Adipose tissue (tissue), 3 donors: Measurements from ENCODE around the gene SYT15. TPM values are rescaled to one million over a fixed set of nuclear protein-coding genes. Genes with fewer than 3 reads are reported as not detected.

ENCODE experiments used
- H3K27ac ChIP-seq: one replicate; pipeline ENCODE4 v1.5.1; 2013; ENCODE audit warnings: low read depth, low read length
- WGBS, 3 donors: extraction: QIAGEN DNeasy Blood & Tissue Kit; methylation state at CpG; one replicate each; pipeline ENCODE4 v1.1.7; 2013; 5-methylcytosine and 5-hydroxymethylcytosine counted together
- polyA plus RNA-seq, 3 donors: library from polyadenylated mRNA; stranded (reverse); fragments of 200-250 nt; gene quantifications; one replicate each; pipeline ENCODE4 v1.2.3, GENCODE V29; 2013
- donor health status: healthy with polysubstance abuse.
- donor health status: Bipolar disorder and iron deficiency.
- donor health status: healthy.

SYT15 gene
- polyA plus RNA-seq, 3 donors, result 1.7 to 3.3 (median 1.7) TPM

DNA sequence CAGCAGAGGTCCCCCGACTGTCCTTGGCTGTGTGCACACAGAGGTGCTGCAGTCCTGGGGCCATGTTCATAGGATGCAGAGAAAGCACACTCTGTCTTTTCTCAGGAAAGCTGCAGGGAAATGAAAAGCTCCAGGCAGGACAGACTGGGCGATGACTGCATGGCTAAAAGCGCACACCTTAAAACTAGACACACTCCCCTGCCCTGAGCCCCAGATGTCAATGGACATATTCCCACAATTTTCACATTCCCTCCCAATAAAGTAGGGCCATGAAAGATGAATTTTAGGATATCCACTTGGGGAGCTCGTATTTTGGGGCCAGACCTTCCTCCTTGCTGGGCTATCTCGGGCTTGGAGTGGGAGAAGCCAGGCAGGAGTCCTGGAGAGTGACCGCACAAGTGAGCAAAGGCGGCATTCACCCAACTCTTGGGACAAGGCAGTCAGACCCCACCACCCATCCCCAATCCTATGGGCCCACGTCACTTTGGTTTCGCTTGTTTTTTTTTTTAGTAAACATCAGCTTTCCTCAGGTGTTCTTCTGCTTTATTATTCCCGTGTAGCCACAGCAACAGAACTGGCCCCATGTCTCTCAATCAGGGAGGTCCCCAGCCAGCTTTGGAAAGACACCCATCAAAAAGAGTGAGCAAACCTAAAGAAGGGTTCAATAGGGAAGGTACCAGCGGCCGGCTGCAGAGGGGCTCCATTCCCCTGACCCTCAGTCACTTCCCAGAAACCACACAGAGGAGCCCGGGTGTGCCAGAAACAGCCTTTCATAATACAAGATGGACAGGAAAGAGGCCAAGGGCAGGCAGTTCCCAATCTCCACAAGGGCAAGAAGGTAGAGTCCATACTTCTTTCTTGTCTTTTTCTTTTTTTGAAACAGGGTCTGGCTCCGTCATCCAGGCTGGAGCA is 35.2 kb upstream of the SYT15 start:
- H3K27ac ChIP-seq, result no peak overlapping the region
- WGBS, 3 donors, result 83 to 90% (median 89%) methylated on average over 14 of the region's 14 CpGs

DNA sequence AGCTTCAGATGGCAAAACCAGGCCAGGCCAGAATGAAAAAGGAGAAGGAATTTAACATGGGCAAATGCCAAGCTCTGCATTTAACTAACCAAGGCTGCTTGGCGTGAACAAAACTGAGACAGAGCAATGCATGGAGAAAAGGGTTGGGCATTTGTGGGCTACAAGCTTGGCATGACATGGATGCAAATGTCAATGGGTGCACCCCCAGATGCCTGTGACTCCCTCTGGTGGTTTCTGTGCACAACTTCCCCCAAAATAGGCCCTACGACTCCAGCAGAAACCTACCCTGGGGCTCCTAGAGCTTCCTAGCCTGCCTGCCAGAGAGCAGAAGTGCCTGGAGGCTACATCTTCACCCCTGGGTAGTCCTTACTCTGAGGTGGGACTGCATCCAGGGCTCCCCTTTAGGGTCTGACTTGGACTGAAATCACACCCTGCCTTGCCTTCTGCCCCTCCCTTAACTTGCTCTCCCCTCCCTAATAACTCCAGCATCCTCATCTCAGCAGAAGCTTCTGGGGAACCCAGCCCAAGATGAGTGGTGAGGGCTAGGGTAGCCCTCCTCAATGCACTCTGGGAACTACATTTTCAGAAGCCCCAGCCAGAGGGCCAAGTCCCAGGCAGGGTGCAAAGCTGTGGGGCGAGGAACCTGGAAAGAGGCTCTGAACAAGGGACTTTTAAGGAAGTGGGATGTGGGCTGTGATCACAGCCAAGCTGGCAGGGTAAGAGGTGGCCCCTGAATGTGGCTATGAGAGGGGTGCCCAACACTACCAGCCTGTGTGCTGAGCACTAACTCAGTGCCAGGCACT is 33.7 kb upstream of the SYT15 start:
- no peak overlapping the region for H3K27ac ChIP-seq
- WGBS, 3 donors, result 67 to 70% (median 70%) methylated on average over 3 of the region's 3 CpGs

DNA sequence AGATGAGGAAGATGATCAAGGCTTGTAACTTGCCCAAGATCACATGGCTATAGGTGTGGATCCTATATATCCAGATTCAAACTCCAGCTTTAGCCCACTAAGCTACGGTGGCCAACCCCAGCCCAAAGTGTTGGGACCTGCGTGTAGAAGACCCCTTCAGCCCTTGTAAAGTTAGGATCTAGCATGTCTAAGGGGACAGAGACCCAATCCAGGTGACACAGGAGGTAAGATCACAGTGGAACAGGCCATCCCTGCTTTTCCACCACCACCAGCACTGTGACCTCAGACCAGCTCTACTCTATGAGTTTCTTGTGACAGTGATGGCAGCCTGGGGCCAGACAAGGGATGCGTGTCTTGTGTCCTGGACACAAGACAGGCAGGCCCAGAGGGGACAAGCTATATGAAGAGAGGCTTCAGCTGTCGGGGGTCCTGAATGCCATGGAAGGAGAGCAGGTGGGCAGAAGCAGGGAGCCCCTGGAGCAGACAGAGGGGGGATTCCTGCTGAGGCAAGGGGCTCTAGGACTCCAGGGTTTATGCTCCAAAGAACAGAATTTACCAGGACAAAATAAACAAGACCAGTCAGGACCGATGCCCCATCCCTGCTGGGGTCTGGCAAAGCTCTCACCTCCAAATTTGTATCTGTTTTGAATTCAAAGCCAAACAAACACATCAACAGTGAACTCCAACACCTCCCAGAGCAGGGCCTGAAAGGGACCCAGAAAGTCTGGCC is 32.9 kb upstream of the SYT15 start:
- no peak overlapping the region for H3K27ac ChIP-seq
- WGBS, 3 donors, result 81 to 86% (median 82%) methylated on average over 5 of the region's 5 CpGs

DNA sequence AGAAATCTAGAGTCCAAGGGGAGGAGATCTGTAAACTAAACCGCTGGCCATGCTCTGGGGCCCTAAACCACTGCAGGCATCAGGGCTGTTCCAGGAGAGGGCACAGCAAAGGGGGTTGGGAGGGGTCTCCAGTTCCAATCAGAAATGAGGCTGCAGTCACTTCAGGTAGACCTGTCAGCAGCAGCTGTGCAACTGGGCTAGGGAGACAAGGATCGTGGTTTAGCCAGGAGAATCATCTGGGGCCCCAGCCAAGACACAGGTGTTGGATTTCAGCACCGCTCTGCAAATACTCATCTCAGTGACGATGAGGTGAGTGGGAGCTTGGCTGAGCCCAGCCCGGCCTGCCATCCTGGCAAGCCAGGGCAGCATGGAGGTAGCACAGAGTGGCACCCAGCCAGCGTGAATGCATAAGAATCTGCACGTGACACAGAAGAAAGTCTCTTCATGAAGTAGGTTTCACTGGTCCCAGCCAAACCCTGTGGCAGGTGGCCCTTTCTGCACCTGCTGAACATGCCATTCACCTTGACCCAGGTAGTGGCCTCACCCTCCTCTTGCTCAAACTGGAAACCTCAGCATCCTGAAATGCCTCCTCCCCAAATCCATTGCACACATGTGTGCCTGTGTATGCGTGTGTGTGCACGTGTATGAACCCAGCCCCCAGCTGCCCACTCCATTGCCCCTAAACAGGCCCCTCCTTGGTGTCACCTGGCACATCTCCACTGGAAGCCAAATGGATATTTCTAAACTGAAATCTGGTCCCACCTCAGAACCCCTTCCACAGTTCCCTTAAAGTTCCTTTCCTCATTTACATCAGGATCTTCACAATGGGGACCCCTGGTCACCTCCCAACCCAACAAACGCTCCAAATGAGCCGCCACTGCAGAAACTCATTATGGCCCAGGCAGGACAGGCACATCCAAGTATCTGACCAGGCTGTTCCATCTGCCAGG is 32.1 kb upstream of the SYT15 start:
- no peak overlapping the region for H3K27ac ChIP-seq
- 70 to 83% (median 82%) methylated on average over 11 of the region's 11 CpGs for WGBS, 3 donors

DNA sequence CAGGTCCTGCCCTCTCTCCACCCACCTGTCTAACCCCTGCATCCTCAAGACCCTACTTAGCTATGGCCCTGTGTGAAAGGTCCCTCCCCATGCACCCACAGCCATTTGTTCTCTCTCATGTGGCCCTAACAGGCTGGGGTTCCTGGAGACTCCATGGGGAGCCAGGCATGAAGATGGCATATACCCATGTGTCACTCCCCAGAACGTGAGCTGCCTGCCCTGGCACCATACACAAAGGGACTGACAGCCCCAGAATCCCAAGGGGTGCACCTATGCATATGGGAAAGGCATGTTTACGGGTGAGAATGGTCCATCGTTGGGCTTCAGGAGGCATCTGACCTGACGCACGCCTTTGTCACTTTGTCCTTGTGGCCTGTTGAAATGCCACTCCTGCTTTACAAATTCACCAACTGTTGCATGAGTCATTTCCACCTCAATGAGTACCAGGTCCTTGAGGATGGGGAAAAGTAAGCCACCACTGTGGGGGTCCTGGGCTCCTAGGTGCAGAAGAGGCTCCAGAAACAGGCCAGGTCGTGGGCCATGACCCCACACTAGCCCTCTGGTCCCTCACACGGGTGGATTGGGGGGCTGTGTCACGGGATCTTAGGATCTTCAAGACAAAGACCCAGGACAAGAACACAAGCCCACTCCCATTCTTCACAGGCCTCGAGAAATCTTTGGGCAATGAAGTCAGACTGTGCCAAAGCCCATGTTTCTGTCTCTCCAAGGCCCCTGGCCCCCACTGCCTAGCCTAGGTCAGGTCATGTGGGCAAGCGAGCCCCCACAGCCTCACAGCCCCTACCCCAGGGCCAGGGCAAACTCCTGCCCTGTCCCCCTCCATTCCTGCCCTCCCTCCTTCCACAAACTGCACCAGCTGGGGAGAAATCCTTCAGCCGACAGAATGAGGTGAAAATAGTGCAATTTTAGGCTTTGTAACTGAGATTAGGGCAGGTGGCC is 31.1 kb upstream of the SYT15 start:
- no peak overlapping the region for H3K27ac ChIP-seq

DNA sequence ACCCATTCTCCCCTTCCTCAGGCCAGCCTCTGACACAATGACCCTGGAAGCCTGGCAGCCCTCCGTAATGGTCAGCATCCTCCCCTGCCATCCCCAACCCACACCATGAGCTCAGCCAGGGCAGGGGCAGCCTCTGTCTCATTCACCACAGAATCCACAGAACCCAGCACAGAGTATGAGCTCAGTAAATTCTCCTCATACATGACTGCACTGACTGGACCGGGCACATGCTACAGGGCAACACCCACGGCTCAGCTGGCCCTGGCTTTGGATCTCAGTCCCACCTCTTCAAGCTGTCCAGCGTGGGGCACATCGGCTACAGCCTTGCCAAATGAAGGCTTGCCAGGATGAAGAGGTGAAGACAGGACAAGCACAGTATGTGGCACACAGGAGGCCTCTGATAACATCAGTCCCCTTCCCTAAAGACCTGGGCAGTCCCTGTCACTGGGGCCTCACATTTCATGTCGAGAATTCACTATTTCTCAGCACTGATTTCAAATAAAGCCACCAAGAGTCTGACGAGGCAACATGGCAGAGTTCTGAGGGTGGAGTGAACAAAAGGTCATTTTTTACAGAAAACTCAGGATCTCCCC is 30.3 kb upstream of the SYT15 start:
- H3K27ac ChIP-seq, result no peak overlapping the region
- WGBS, 3 donors, result 73 to 86% (median 78%) methylated on average over 7 of the region's 7 CpGs

More for the DNA sequence above, 31.1 kb upstream of the SYT15 start:
- WGBS, 3 donors, result 74 to 76% (median 76%) methylated on average over 11 of the region's 11 CpGs

DNA sequence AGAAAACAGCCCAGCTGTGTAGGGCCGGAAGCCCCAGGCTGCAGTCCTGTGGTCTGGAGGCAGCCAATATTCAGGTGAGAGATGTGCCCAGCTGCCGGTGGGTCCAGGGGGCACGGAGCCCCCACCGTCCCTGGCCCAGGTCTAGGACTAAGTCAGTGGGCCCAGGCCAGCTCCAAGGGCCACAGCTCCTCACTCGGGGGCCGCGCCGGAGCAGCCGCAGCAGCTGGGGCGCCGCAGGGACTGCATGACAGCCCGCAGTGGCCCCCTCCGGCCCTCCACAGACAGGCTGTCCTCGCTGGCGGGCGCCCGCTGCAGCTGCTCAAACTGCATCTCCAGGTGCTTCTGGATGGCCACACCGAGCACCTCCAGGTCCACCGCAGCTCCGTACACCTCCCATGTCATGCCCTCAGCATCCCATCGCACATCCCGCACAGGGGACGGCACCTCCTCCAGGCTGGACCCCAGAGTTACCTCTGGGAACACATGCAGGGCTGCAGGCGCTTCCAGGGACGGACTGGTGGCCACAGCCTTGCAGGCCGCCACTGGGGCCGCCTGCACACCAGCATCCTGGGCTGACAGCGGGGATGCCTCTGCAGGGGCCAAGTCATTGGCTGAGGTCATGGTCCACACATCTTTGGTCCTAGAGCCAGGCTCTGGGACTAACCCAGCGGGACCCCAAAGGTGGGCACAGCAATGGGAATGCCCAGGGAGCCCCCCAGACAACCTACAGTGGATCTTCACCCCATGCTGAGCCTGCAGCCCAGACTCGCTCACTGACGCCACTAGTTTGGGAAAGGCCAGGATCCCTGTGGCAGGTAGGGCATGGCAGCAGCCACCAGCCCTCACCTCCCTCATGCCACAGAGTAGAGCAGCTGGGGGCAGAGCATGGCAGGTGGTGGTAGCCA is 29.5 kb upstream of the SYT15 start:
- H3K27ac ChIP-seq, result no peak overlapping the region
- 88 to 89% (median 88%) methylated on average over 31 of the region's 31 CpGs for WGBS, 3 donors

DNA sequence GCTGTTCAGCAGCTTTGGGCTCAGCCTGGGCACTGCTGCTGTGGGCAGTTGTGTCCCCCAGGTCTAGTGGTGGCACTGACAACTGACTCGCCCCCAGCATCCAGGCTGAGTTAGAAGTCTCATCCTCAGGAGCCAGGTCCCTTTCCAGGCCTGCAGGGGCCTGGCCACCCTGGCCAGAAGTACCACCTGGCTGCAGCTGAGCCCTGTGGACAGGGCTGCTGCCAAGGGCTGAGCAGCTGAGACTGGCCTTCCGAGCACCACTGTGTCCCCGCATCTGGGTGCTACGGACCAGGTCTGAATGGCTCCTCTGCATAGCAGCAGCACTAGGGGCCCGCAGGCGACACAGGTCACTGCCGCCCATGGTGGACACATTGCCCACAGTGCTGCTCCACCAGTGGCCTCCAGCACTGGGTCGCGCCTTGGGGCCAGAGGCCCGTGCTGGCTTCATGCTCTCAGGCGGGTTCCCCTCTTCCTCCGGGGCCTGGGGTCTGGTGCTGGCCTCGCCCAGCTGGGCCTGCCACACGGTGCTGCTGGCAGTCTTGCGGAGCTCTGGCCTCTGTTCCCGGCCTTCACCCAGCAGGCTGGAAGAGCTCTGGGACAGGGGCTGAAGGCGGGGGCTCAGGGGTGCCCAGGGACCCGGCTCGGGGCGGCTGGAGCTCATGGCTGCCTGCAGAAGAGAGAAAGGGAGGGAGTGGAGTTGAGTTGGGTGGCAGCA is 28.7 kb upstream of the SYT15 start:
- H3K27ac ChIP-seq, result no peak overlapping the region
- WGBS, 3 donors, result 87 to 90% (median 90%) methylated on average over 20 of the region's 20 CpGs

DNA sequence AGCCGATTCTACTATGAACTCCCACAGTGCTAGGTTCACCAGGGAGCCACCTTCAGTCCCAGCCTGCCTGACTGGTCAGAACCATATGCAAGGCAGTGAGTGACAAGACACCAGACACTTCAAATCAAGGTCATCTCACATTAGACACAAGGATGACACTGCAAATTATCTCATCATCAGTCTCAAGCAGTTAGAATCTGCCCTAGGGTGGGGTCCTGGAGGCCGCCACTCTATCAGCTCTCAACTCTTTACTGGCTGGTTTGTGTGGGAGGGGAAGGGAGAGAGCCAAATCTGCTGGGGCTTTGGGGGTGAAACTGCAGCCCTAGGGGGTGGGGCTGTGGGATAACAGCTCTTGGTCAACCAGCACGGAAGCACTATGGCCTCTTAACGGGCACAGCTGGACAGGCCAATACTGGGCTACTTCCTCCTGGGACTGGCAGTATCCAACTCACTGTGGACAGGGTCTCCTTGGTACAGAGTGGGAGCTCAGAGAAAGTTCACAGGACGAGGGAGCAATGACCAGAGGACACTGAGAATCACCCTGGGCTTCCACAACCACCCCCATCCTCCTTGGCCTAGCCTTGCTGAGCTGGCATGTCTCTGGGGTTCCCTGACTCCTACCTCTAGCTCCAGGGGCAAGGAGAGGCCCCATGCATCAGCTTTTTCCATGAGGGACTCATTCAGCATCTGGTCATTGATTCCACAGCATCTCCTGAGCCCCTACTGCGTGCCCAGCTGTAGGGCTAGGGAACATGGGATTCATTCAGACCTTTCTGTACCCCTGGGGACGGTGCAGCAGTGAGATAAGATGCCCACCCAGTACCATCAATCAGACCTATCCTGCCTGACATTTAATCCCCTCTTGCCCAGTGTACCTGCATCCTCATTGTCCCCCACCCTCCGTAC is 27.9 kb upstream of the SYT15 start:
- WGBS, 3 donors, result 76 to 83% (median 76%) methylated on average over 8 of the region's 8 CpGs
- H3K27ac ChIP-seq, result no peak overlapping the region

DNA sequence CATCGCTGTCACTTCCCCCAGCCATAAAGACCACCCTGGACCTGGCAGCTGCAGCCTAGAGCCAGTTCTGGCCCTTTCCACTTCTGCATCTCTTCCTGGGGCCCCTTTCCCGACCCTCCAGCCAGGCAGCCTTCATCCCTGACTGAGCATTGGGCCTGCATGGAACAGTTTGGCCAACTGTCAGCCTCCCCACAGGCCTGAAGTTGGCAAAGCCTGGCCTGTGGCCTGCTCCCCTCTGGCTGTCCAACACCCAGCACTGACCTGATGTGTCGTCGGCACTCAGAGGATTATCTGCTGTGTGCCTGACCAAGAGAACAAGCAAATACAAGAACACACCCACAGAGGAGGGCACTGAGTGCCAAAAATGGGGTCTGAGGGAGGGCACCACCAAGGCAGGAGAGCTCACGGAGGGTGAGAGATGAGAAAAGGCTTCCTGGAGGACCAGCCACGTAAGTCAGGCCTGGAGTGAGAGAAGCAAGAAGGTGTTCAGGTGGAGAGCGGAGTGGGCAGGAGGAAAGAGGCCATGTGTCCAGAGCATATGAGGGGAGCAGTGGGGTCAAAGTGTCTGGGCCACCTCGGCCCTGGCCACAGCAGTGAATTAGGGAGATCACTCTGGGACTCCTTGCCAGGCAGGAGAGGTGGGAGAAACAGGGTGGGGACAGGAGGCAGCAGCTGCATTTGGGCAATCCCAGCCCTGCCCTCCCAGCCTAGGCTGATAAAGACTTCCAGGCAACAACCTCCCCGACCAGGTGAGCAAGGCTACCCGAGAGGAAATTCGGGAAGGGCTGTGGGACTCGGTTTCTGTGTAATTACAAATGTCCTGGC is 27.0 kb upstream of the SYT15 start:
- H3K27ac ChIP-seq, result no peak overlapping the region
- WGBS, 3 donors, result 86 to 87% (median 87%) methylated on average over 12 of the region's 12 CpGs

DNA sequence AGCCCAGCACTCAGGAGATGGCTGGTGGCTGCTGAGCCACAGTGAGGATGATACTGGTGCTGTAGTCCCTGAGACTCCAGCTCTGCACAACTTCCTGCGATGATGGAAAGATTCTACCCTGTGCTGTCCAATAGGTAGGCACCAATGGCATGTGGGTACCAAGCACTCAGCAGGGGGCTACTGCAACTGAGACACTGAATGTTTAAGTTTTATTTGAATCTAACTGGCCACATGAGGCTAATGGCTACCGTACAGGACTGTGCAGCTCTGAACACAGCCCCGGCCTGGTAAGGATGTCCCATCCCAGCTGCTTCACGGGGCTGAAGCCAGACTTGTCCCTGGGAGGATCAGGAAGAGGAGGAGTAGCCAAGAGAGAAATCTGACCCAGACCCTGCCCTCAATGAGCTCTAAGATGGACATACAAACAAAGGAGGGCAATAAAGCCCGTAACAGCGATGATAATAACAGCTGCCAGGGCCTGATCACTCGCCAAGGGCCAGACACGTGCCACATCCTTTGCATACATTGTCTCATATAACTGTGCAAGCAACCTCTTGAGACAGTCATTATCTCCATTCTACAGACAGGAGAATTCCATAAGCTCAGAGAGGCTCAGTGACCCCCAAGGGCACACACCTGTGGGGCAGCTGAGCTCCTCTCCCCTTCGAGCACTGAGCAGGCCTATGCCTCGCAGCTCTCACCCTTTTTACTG is 26.2 kb upstream of the SYT15 start:
- WGBS, 3 donors, result 81 to 95% (median 87%) methylated on average over 10 of the region's 10 CpGs

DNA sequence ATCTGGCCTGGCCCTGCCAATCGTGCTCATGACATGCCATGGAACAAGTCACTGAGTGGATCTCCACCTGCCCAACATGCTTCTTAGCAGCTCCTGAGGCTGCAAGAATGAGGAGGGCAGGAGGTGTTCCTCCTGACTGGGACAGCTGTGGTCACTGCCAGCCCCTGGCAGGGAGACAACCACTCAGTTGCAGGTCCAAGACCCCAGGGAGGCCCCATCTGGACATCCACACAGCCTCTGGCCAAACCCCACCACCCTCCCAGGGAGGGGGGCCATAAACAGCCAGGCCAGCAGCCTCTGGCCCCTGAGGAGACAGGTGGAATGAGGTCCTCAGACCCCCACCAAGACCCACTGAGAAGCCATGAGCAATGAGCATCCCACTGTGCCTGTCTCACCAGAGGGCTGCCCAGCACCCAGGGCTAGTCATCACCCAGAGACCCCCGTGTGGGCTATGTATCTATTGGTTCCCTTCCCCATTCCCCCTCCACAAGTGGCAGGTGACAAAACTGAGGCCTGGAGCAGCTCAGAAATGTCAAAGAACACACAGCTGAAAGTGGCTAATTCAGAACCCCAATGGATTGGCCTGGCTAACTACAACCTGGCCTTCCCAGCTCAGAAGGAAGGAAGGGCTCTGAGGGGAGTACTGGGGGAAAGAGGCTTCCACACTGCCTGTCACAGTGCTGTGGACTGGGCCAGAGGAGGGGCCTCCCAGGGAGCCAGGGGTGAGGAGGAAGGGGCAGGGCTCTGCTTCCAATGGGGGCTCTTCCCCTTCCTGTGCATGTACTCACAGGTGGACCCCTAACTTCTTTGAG is 25.5 kb upstream of the SYT15 start:
- 71 to 81% (median 79%) methylated on average over 2 of the region's 2 CpGs for WGBS, 3 donors
- no peak overlapping the region for H3K27ac ChIP-seq

More for the DNA sequence above, 26.2 kb upstream of the SYT15 start:
- H3K27ac ChIP-seq, result no peak overlapping the region
